Bronchial epithelial cell (primary cell): ENCODE results near the gene NUDT1. TPM values are rescaled to one million over a fixed set of nuclear protein-coding genes. Genes with fewer than 3 reads are reported as not detected.
A peak's percentile ranks its signal among the peaks of the same experiment; 100 is the strongest.

ENCODE experiments used
- DNase-seq: peaks from one replicate; pipeline ENCODE4 v3.0.0-alpha.2; 2010; ENCODE audit warnings: low read depth
- FAIRE-seq: peaks from 2 replicates; lab custom pipeline; 2011; peaks lifted over from hg19 to GRCh38; lab: Jason Lieb, UNC
- H3K27me3 ChIP-seq: 2 replicates; pipeline ENCODE4 v1.5.1; 2011; ENCODE audit warnings: low read length; ENCODE audit not compliant: control insufficient read depth, insufficient read depth
- H3K36me3 ChIP-seq: 2 replicates; pipeline ENCODE4 v1.5.1; 2011; ENCODE audit warnings: low read length; ENCODE audit not compliant: control insufficient read depth, insufficient read depth
- H3K4me3 ChIP-seq: 2 replicates; pipeline ENCODE4 v1.5.1; 2011; ENCODE audit warnings: mild to moderate bottlenecking, low read depth, low read length, control low read depth
- CTCF ChIP-seq: IDR thresholded peaks from 2 replicates; pipeline ENCODE4 v1.5.1; 2011; ENCODE audit warnings: mild to moderate bottlenecking, moderate library complexity, low read length, control low read depth, inconsistent platforms; ENCODE audit not compliant: insufficient read depth, severe bottlenecking
- total RNA-seq: library from RNA; depleted of rRNA; stranded (reverse); fragments of >200 nt; gene quantifications from 2 replicates; pipeline ENCODE4 v1.2.1, GENCODE V29; 2014

Gene NUDT1
- total RNA-seq, 1 donor from 2014 or later = 7.9 TPM

- no peak for TF ChIP-seq CTCF
- Histone ChIP-seq H3K27me3 (no peaks in the 10 kb centered on the region), H3K36me3 (peaks cover 15% of the 10 kb centered on the region), H3K4me3 (no peak overlapping the region)
- FAIRE-seq (no peak), DNase-seq (peak; percentile 94)
Observed at GRCh38 chr7:2225336-2225735, 16.7 kb upstream of the NUDT1 start.

- TF ChIP-seq CTCF = no peak
- Histone ChIP-seq H3K36me3 (peaks cover 17% of the 10 kb centered on the region), H3K27me3 (no peaks in the 10 kb centered on the region), H3K4me3 (no peak overlapping the region)
- DNase-seq (no peak), FAIRE-seq (no peak)
Observed at GRCh38 chr7:2225830-2226229, 16.2 kb upstream of the NUDT1 start.

- Histone ChIP-seq H3K27me3 (no peaks in the 10 kb centered on the region), H3K36me3 (peaks cover 11% of the 10 kb centered on the region), H3K4me3 (no peak overlapping the region)
- no peak for TF ChIP-seq CTCF
- no peak for DNase-seq
- FAIRE-seq = no peak
Observed at GRCh38 chr7:2227699-2228098, 14.3 kb upstream of the NUDT1 start.

- FAIRE-seq = no peak
- Histone ChIP-seq H3K36me3 (peaks cover 10% of the 10 kb centered on the region), H3K4me3 (no peak overlapping the region), H3K27me3 (no peaks in the 10 kb centered on the region)
- DNase-seq = no peak
- TF ChIP-seq CTCF = no peak
Observed at GRCh38 chr7:2228921-2229320, 13.1 kb upstream of the NUDT1 start.

GRCh38 chr7:2229467-2229866 lies 12.6 kb upstream of the NUDT1 start:
- FAIRE-seq (no peak), DNase-seq (no peak)
- TF ChIP-seq CTCF = no peak
- Histone ChIP-seq H3K4me3 (no peak overlapping the region), H3K27me3 (no peaks in the 10 kb centered on the region), H3K36me3 (peaks cover 10% of the 10 kb centered on the region)

- no peak overlapping the region for H3K4me3 ChIP-seq
- DNase-seq (no peak), FAIRE-seq (no peak)
- H3K27me3 ChIP-seq = no peaks in the 10 kb centered on the region
- peaks cover 13% of the 10 kb centered on the region for H3K36me3 ChIP-seq
- TF ChIP-seq CTCF = no peak
Observed at GRCh38 chr7:2230226-2230625, 11.8 kb upstream of the NUDT1 start.
